Mesothelial cell of epicardium (in vitro differentiated cells): ENCODE data around the gene POU4F1. TPM values are rescaled to one million over a fixed set of nuclear protein-coding genes. Genes with fewer than 3 reads are reported as not detected.

Source experiments
- DNase-seq, 2 experiments: peaks; one replicate each; pipeline ENCODE4 v3.0.0; 2021; ENCODE audit warnings: low spot score in 2 of 2; ENCODE audit not compliant: unreplicated experiment in 2 of 2
- H3K27ac Mint-ChIP-seq: 2 replicates; pipeline ENCODE4 v1.8.0; 2021; ENCODE audit warnings: mixed read lengths
- H3K27me3 Mint-ChIP-seq: 2 replicates; pipeline ENCODE4 v1.8.0; 2021; ENCODE audit warnings: low read depth, mixed read lengths
- H3K36me3 Mint-ChIP-seq: 2 replicates; pipeline ENCODE4 v1.8.0; 2021; ENCODE audit warnings: mixed read lengths
- H3K4me1 Mint-ChIP-seq: 2 replicates; pipeline ENCODE4 v1.8.0; 2021; ENCODE audit warnings: mixed read lengths
- H3K4me3 Mint-ChIP-seq: 2 replicates; pipeline ENCODE4 v1.8.0; 2021; ENCODE audit warnings: mild to moderate bottlenecking, moderate library complexity, mixed read lengths
- H3K9me3 Mint-ChIP-seq: 2 replicates; pipeline ENCODE4 v1.8.0; 2021; ENCODE audit warnings: mixed read lengths
- total RNA-seq: library from RNA; stranded (reverse); gene quantifications from 3 replicates; pipeline ENCODE4 v1.2.1, GENCODE V29; 2021
- TF ChIP-seq, protein P1 (sequence below): fragments of 200-600 bp; sonication (generic); IDR thresholded peaks from one replicate; pipeline ENCODE4 v1.5.0; 2021; ENCODE audit warnings: antibody characterized with exemption; ENCODE audit not compliant: unreplicated experiment

POU4F1 gene
- total RNA-seq, 1 donor from 2014 or later: not detected

DNA sequence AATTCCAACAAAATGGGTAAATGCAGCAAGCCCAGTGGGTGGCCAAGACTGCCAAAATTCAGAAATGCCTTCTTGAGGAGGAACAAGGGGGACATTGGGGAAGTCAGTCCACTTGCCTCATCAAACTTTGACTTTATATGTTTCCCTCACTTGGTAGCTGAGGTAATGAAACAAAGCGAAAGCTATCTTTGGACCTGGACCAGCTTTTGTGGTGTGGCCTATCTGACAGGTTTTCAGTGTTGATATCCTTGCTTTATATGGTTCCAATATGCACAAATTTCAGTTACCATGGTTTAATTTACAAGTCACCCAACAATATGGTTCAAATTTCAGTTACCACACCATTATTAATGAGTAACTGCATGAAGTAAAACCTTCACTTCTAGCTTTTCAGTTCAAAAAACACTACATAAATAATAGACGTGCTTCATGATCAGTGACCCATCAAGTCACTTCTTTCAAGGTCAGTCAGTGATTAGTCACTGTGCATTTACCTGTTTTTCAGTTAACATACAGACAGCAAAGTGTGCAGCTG, 17.7 kb upstream of the POU4F1 start:
- Mint-ChIP-seq H3K27ac (no peak overlapping the region), H3K36me3 (peaks cover 13% of the 10 kb centered on the region), H3K27me3 (no peaks in the 10 kb centered on the region), H3K4me3 (no peak overlapping the region), H3K9me3 (no peaks in the 10 kb centered on the region), H3K4me1 (peaks cover 2% of the 10 kb centered on the region)
- no peak for DNase-seq
- TF ChIP-seq, protein P1, sequence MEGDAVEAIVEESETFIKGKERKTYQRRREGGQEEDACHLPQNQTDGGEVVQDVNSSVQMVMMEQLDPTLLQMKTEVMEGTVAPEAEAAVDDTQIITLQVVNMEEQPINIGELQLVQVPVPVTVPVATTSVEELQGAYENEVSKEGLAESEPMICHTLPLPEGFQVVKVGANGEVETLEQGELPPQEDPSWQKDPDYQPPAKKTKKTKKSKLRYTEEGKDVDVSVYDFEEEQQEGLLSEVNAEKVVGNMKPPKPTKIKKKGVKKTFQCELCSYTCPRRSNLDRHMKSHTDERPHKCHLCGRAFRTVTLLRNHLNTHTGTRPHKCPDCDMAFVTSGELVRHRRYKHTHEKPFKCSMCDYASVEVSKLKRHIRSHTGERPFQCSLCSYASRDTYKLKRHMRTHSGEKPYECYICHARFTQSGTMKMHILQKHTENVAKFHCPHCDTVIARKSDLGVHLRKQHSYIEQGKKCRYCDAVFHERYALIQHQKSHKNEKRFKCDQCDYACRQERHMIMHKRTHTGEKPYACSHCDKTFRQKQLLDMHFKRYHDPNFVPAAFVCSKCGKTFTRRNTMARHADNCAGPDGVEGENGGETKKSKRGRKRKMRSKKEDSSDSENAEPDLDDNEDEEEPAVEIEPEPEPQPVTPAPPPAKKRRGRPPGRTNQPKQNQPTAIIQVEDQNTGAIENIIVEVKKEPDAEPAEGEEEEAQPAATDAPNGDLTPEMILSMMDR: no peak

DNA sequence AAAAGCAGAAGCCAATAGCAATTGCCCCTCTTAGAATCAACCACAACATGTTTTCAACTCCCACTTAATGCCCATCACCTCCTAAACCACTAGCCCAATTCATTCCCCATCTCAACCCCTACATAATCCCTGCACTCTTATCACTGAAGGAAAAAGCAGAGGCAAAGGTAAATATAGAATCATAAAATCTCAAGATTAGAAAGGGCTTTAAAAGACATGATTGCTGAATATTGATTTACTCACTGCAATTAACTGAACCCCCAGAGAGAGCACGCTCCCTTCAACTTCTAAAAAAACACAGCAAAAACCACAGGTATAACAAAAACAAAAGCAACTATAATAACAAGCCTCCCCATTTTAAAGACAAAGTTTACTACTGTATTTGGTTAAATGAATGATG, 15.1 kb upstream of the POU4F1 start:
- Mint-ChIP-seq H3K36me3 (peaks cover 24% of the 10 kb centered on the region), H3K27me3 (no peaks in the 10 kb centered on the region), H3K4me1 (no peaks in the 10 kb centered on the region), H3K27ac (no peak overlapping the region), H3K4me3 (no peak overlapping the region), H3K9me3 (no peaks in the 10 kb centered on the region)
- TF ChIP-seq, protein P1: no peak
- DNase-seq: no peak

DNA sequence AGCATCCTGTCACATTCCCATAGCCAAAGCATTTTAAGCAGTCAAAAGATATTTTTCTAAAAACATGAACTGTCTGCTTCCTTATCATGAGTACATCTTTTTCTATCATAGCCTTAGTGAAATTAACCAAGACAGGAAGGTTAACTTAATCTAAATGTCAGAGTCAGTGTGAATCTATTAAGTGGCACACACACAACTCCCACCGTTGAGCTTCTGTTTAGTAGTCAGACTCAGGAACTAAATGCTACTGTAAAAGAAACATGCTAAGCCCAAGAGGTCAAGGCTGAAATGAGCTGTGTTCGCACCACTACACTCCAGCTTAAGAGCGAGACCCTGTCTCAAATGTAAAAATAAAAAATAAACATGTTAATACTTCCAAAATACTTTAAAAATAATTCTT, 7.7 kb upstream of the POU4F1 start:
- peaks cover 22% of the 10 kb centered on the region for H3K4me1 Mint-ChIP-seq
- H3K9me3 Mint-ChIP-seq: no peaks in the 10 kb centered on the region
- peaks cover 15% of the 10 kb centered on the region for H3K36me3 Mint-ChIP-seq
- no peak overlapping the region for H3K4me3 Mint-ChIP-seq
- no peak overlapping the region for H3K27ac Mint-ChIP-seq
- H3K27me3 Mint-ChIP-seq: peaks cover 71% of the 10 kb centered on the region
- no peak for DNase-seq
- TF ChIP-seq, protein P1: no peak

DNA sequence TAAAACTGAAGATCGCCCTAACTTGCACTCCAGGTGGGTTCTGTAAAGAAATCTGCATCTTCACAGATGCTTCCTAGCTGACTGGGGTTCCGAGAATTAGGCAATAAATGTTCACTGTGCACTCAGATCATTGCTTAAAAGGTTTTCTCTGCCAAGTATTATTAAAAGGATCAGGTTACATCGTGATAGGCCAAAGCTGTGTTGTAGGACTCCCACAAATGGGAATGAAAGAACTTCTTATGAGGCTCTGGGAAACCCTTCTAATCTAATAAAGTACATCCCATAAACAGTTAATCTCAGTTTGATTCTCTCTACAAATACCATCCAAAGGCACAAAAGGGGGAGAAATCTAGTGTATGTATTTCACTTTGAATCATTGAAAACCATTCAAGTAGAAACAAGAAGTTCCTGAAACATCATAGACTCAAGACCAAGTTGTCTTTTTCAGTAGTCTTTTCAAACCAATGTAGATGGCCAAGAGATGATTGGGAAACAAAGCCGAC, 7.1 kb upstream of the POU4F1 start:
- no peak for DNase-seq
- H3K9me3 Mint-ChIP-seq: no peaks in the 10 kb centered on the region
- H3K27me3 Mint-ChIP-seq: peaks cover 77% of the 10 kb centered on the region
- H3K4me1 Mint-ChIP-seq: peaks cover 22% of the 10 kb centered on the region
- H3K4me3 Mint-ChIP-seq: no peak overlapping the region
- H3K27ac Mint-ChIP-seq: no peak overlapping the region
- peaks cover 9% of the 10 kb centered on the region for H3K36me3 Mint-ChIP-seq
- TF ChIP-seq, protein P1: no peak

DNA sequence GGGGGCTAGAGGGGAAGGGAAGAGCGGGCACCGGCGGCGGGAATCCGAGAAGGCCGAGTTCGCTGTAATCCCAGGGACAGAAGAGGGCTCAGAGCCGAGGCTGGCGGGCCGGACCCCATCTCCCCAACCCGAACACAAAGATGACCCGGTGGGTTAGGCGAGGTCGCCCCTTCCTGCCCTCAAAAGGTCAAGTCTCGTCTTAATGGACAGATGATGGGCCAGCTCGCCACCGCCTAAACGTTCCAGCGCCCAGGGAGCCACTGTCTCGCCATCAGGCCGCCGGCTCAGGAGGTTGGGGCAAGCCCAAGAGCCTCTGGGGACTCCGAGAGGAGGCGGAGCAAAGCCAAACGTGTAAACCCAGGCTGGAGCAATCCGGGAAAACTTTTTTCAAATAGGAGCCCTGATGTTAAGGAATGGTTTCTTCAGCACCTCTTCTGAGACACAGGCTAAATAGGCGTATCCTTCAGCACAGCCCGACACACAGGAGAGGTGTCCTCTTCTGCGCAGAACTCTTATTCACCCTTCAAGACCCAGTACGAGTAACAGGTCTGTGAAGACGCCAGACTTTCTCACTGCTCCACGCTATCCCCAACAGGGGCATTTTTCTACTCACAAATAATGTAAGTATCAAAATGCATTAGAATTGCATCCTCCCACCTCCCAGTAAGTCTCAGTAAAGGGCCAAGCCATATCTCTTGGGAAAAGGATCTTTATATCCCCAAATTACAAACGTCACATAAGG, 6.3 kb upstream of the POU4F1 start:
- TF ChIP-seq, protein P1: no peak
- peak overlapping the region; percentile 55 for H3K4me3 Mint-ChIP-seq
- peaks cover 85% of the 10 kb centered on the region for H3K27me3 Mint-ChIP-seq
- peaks cover 22% of the 10 kb centered on the region for H3K4me1 Mint-ChIP-seq
- no peaks in the 10 kb centered on the region for H3K9me3 Mint-ChIP-seq
- DNase-seq: no peak
- H3K36me3 Mint-ChIP-seq: peaks cover 3% of the 10 kb centered on the region
- H3K27ac Mint-ChIP-seq: no peak overlapping the region
